Hippocampal formation (tissue), 2 donors: ENCODE data around the gene NPY5R.

Source experiments
- DNase-seq, 2 donors: peaks; one replicate each; lab custom pipeline; 2025; lab: John Stamatoyannopoulos, UW

The NPY5R gene

DNA sequence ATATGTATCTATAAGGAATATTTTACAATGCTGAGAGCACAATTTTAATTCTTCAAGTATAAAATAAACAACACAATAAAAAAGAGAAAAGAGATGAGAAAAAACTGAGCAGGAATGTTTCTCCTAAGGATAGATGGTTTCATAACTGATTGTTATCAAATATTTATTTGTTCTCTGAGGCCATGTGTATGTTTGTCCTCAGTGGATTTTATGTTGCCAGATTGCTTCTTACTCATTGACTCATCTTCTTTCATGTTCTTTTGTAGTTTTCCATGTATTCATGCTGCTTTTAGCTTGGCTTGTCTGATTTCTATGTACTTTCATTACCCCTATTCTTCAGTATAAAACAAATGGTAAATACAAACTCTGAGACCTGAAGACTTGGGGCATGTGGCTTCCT lies 41.2 kb downstream of the NPY5R start:
- DNase-seq, result no peak

DNA sequence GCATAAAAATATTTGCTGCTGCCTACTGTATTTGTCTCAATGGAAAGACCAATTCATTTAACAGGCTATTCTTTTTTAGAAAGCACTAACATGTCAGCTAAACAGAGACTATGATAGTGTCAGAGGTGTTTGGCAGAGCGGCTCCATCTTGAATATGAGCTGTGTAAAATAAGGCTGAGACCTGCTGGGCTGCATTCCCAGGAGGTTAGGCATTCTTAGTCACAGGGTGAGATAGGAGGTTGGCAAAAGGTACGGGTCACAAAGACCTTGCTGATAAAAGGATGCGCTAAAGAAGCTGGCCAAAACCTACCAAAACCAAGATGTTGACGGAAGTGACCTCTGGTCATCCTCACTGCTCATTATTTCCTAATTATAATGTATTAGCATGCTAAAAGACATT lies 41.8 kb downstream of the NPY5R start:
- DNase-seq, result no peak

DNA sequence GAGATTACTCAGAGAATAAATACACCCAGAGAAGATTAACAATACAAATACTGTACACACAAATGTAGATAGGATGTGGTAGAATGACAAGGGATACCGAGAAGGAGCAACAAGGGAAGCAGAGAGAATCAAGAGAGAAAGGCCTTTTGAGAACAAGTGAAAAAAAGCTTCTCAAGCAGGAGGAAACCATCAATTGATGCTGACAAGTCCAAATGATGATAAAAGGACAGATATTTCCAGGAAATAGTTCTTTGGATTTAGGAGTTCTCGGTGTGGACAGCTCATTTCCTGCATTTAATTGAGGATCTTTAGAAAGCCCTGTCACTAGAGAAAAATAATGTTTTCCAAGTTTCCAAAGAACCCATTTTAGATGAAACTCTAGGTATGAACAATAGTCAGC lies 48.1 kb downstream of the NPY5R start:
- no peak for DNase-seq

DNA sequence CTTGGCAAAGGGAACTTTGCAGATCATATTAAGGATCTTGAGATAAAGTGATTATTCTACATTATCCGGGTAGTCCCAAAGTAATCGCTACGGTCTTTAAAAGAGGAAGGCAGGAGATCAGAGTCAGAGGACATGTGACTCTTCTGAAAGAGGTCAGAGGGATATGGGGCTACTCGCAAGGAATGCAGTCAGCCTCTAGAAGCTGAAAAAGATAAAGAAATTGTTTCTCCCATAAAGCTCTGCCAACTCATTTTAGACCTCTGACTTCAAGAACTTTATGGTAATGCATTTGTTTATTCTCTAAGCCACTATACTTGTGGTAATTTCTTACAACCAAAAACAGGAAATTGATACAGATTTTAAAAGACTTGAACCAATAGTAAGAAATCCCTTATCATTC lies 48.6 kb downstream of the NPY5R start:
- no peak for DNase-seq

DNA sequence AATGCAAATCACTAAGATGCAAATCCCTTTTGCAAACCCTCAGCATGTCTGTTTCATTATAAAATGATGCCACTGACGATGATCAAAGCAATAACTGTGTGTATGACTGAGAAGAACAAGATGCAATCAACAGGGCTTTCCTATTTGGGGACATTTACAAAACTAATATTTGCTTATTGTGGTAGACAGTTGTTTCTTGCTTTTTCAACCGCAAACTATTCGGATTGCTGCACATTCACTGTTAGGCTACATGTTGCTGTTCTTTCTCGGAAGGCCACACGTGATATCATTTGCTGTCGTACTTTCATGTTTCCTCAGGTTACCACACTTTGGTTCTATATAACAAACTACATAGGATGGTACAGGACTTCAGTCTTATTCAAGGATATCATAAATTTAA lies 49.8 kb downstream of the NPY5R start:
- DNase-seq, result no peak

DNA sequence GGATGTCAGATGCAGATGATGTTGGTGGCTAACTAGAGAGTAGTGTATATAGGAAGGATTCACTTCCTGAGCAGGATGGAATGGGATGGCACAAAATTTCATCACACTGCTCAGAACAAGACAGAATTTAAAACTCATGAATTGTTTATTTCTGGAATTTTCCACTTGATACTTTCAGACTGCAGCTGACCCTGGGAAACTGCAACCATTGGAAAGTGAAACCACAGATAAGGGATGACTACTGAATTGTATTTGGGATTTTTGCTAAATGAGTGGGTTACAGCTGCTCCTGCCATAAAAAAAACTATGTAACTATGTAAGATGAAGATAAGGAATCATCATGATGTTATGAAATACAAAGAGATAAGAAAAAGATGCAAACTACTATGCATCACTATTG lies 51.4 kb downstream of the NPY5R start:
- no peak for DNase-seq

DNA sequence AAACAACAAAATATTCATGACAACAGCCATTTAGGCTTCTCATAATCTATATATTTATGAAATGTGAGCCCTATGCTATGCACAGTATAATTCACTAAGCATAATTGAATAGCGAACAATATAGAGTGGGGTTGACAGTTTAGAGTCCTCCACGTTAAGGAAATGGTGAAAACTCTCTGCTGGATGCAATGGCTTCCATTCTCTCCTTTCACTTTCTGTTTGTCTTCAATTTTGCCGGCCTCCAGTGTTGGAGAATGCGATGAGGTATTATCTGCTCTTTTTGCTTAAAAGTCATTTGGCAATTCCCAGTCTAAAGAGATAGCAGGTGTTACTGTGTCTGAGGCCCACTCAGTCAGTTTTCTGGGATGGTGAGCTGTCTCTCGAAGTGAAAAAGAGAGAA lies 52.1 kb downstream of the NPY5R start:
- no peak for DNase-seq

DNA sequence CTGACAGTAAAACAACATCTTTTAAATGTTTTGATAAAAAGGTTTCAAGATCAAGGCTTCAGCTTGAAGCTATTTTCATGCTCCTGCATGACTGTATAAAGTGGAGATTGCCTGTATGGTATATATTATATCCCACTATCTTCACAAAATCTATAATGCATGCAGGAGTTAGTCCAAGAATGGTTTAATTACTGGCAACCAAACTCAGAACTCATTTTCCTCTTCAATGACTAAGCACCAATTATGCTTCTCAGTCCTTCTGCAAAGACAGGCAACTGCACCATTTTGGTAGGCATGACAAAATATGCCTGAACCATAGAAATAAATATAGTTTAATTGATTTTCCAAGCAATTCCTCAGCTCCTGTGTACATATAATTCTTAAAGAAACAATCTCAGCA lies 54.5 kb downstream of the NPY5R start:
- DNase-seq, result no peak

DNA sequence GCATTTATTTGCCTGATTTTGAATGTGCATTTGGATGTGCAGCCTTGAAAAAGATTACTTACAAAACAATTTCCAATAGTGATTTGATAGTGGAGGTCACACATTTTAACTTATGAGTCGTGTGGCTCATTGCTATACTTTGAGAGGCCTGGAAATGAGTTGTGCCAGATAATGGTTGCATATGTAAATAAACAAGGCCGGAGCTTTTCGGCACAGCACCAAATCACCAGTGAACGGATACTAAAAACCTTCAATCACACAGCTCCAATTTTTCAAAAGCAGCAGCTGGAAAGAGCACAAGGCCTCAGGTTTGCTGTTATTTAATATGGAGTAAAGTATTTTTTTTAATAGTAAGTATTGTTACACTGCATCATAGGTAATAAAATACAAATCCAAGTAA lies 57.2 kb downstream of the NPY5R start:
- DNase-seq, result no peak
